GM18519 (cell line): Measurements from ENCODE around the gene PAX6.

Experiments
- ATAC-seq: cut with Tn5 transposase; IDR thresholded peaks from one replicate; pipeline ENCODE4 v1.9.1; 2021; ENCODE audit warnings: mild to moderate bottlenecking, moderate library complexity; ENCODE audit not compliant: unreplicated experiment, low FRiP score

PAX6 gene

DNA sequence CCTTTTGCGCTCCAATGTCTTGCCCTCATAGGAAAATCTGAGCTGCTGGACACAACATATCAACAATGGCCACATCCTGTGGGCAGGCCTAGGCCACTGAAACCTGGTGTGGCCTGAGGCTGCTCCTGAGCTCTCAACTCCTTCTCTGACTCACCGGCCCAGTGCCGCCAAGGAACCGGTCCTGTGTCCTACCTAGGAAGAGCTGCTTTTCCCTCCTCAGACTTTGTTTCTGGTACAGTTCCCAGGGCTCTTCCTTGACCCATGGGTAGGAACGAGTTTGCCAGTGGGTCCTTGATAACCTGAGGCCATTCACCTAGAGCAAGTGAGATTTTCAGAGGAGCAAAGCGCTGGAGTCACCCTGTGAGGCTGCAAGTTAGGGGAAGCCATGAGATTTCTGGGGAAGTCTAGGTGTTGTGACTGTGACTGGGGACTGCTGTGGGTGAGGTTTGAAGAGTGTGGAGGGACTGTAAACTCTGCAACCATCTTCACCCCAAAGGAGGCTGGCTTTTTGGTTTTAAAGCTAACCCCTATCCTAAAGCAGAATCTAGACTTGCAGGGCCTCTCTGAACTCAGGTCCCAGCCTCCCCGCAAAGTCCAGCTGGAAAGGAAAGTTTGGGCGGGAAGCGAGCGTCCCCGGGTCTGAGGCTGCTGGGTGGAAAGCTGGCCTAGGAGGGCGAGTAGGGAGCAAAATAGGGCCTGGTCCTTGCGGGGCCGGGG lies 12.0 kb upstream of the PAX6 start:
- no peak for ATAC-seq

DNA sequence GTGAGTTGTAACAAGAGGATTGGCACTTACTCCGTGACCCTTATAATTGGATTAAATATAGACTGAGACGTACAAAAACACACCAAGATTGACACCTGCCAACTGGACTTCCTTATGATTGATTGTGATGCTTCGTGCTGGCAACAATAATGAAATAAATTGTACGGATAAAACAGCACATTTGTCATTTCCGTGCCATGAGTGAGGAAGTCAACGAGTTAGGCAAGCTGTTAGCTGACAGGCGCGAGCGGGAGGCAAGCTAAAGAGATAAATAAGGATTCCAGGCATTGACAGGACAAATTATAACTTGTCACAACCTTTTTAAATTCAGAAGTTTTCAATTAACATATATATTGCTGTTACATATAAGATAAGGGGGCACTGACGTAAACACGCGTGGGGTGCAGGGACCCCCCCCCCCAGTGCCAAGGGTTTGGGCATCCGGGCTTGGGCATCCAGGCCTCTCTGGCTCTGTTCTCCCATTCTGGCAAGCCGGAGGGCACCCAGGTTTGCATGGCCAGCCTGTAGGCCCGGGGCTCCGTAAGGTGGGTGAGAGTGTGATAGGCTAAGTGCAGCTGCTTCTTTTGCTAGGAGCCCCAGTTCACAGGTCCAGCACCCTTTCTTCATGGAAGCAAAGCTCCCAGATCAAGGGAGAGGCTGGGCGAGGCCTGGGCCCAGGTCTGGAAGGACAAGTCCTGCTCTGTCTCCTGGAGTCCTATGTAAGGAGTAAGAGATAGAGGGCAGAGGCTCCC lies 11.2 kb upstream of the PAX6 start:
- ATAC-seq: no peak

DNA sequence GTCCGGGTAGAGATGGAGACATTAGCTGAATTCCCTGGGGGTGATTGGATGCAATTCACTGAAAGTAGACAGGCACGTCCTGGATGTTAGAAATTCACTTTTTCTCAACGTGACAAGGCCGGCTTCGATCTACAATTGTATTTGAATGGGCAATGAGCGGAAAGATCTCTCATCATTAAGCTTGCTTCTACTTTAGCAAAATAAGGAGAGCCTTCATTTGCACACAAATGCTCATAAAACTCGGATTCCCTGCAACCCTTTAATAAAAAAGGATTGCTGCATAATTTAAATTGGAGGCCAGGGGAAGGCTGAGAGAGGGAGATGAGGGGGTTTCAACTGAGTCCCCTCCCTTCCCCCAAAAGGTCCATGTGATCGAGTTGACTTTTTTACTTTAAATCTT lies 10.6 kb upstream of the PAX6 start:
- no peak for ATAC-seq

DNA sequence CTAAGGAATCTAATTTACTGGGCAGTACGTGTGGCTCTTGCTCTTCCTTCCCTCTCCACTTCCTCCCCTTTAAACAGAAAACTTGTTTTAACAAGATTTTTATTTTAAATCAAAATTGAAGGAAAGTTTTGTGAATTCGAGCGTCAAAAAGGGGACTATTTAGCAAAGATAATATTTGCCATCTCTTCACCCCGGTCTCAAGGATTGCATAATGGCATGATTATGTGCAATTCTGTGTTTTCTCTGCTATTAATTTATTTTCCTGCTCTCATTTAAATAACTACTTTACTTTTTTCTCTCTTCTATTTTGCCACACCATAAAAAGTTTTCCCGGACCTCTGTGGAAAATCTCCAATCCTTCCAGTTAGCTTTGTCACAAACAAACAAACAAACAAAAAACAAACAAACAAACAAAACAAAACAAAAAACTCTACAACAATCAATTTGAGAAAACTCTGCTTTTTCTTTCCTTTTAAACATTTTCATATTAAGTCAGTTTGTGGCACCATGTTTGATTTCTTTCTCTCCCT lies 10.2 kb upstream of the PAX6 start:
- no peak for ATAC-seq

DNA sequence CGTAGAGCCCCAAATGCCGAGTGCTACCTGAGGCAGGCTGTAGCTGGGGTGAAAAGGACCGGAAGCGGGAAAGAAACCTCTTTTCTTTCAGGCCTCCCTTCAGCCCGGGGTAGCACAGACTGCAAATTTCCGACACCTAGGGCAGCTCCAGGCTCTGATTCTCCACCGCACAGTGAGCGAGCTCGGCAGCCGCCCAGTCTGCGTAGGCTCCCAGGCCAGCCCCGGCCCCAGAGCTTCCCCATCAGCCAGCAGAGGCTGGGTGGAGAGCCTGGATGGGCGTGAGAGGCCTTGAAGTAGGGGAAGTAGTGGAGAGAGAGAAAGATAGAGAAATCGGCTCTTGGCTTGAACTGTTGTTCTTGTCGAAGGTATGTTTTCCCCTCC lies 9.3 kb upstream of the PAX6 start:
- ATAC-seq: no peak

DNA sequence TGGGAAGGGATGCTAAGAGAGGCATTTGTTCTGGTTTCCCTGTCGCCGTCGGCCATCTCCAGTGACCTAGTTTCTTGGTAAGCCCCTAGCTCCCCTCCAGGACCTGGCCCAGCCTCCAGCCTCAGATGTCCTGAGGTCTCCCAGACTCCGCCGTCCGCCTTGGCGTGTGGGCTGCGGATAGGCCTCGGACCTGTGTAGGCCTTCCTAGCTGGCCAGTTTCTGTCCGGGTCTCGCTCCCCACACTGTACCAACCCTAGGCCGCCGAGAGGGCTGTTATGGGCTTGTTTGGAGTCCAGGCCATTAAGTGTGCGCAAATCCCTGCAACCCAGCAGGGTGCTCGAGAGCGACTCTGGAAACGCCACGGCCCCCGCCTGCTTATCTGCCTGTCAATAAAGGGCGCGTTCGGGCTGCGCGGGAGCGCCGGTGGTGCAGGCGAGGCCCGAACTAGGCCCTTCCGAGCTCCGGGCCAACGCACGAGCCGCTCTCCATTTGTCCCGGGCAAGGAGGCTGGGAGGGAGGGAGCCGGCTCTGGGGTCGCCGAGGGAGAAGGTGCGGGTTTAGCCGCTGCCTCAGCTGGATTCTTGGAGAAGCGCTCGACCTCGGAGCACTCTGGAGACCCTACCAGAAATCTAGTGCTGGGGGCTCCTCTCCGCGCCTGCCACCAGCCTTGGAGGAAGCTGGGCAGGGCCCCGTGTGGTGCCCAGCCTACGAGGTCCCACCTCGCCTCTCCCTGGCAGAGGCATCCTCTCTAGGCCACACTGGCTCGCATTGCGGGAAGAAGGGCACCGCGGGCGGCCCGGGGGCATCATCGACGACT lies 8.7 kb upstream of the PAX6 start:
- no peak for ATAC-seq

DNA sequence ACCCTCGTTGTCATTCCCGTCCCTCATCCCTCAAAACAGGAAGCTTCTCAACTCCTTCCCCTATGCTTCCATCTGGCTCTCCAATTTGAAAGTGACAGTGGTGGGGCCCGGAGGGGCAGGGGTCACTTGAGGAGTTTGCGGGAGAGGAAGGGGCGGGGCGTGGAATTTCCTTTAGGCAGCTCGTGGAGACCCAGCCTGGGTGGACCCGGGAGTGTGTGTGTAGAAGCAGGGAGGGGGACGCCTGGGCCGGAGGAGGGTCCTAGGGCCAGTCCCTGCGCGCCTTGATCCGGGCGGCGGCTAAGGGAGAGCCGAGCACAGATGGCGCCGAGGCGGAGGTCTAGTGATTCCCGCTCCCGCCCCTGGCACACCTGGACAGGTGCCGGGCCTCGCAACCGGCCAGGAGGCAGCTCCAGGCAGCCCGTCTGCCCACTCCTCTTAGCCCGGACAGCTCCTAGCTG lies 7.8 kb upstream of the PAX6 start:
- no peak for ATAC-seq

DNA sequence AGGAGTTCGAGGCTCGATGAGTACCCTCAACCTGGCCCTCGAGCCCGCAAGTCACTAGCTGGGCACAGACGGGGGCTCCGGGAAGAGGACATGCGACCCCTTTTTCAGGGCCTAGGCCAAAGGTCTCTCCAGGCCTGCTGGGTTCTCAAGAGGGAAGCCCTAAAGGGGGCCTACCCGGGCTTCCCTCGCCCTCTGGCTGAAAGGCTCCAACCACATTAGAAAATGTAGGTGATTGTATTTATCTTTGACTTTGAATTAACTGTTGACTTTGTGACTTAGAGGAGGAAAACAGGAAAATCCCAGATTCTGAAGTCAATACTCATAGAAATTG lies 7.3 kb upstream of the PAX6 start:
- ATAC-seq: no peak

DNA sequence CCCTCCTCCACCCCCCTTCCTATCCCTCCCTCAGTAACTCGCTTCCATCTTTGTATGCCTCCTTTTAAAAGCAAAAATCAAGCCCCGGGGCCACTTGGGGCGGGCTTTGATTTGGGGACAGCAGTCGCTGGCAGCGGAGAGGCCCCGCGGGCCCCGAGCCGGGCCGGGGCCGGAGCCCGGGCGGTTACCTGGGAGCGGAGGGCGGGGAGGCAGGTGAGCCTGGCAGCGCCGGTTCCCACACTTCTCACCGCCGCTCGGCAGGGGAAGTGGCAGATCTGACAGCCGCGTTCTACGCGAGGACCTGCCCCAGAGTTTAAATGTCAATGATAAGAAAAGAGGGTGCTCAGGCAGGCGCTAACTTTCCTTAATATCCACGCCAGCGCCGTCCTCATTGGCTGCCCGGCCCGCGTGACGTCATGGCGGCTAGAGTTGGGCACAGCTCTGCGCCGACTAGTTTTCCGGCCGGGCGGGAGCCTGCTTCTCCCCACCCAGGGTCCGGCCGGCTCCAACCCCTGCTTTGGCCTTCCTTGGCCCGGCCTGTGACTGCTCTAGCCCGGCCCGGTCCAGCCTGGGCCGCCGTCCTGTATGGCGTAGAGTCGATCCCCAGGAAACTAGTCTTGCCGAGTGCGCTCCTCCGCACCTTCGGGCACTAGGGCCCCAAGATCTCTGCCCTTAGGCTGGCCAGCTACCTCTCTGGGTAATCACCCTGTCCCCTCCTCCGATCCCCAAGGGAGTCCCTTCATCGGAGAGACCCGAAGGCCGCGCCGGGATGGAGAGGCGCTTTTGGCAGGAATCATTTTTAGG lies 6.7 kb upstream of the PAX6 start:
- ATAC-seq: no peak

DNA sequence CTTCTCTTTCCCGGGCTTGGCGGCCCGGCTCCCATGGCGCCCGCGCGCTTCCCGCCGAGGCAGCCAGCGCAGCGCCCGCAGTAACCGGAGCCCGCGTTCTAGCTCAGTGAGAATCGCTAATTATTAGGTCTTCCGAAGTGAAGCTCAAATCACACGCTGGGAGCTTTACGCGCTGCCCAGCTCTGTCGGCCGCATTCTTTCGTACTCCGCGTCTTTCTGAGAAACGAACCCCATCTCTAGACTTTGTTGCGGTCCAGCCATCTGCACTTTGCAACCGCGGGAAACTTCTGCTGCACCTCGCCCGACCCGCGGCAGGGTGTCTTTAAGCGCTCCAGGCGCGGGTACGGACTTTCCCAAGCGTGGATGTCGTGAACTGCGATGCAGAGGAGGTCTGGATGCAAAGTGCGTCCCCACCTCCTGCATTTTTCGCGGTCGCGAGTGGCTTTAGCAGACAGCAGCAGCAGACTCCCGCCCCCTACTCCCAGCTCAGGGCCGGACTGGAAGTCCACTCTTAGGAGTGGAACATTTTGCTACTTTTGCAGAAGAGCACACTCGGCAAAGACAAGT lies 6.0 kb upstream of the PAX6 start:
- ATAC-seq: no peak

DNA sequence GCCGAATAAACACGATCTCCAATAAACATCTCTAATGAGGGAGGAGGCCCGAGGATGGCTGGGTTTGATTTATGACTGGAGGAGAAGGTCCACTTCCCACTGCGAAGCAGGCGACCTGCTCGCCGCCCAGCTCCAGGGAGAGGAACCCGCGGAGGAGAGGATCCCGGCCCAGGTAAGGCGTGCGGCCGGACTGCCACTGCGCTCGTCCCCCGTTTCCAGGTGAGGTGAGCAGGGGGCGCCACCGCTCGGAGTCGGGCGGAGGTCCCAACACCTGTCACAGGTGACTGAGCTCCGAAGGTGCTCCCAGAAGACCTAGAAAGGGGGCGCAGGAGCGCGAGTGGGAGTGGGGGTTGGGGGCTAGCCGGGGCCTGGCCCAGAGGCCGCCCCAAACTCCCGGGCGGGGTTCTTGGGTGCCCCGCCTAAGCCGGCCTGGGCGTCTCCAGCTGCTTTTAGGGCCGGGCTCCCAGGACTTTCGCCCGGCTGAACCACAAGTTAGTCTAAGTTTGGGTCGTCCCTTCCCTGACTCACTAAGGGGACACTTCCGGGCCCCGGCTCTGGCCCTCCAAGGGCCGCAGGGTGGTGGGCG lies 5.4 kb upstream of the PAX6 start:
- no peak for ATAC-seq

DNA sequence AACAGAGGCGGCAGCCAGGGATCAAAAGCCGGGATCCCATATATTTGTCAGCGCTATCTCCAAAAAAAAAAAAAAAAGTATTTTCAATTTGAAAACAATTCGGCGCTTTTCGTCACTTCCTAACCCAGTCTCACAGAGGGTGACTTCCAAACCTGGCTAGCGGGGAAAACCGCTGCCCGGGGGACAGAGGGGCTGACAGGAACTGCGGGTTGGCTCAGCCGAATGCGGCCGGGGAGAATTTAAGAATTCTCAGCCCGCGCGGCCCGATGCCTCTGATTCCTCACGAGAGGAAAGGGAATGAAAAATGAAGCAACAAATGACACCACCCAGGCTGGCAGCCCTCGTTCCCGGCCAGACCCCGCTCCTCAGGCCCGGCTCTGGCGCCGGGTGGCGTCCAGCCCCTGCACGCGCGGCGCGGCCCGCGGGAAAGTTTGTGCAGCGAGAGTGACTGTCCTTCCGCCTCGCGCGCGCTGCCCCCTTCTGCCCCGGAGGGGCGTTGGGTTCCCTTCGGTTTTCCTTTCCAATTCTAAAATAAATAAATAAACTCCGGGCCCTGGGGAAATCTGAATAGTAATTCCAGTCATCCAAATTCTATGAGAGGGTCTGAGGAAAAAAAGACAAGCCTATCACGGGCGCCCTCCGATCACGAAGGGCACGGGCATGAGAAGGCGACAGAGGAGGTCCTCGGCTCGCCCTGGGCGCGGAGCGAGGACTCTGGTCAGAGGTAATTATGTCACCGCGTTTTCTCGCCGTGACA lies 4.8 kb upstream of the PAX6 start:
- ATAC-seq: no peak

DNA sequence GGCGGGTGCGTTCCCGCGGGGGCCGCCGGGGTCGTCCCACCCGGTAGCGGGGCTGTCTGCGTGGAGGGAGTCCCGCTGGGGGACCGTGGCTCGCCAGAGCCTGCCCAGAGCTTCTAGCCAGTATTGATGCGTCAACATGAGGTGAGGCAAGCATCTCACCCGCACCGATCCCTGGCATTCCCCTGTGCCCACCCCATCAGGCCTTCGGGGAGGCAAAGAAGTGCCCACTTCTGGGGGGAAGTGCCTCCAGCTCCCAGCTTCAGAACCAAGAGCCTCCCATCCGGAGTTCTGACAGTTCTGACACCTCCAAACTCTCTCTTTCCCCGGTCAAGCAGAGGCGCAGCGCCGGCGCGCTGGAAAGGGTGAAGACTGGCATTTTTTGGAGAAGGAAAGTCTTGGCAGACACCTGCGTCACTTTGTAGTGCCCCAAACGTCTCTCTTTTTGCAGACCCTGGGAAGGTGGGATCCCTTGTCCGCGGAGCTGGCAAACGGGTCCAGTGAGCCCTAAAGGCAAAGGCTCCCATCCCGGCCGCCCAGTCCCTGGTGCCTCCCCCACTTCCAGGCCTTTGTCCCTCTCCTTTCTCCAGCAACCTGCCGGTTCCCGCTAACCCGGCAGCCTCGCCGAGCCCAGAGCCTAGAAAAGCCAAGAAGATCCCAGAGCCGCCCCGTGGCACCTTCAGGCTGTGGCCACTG lies 3.2 kb upstream of the PAX6 start:
- ATAC-seq: no peak

DNA sequence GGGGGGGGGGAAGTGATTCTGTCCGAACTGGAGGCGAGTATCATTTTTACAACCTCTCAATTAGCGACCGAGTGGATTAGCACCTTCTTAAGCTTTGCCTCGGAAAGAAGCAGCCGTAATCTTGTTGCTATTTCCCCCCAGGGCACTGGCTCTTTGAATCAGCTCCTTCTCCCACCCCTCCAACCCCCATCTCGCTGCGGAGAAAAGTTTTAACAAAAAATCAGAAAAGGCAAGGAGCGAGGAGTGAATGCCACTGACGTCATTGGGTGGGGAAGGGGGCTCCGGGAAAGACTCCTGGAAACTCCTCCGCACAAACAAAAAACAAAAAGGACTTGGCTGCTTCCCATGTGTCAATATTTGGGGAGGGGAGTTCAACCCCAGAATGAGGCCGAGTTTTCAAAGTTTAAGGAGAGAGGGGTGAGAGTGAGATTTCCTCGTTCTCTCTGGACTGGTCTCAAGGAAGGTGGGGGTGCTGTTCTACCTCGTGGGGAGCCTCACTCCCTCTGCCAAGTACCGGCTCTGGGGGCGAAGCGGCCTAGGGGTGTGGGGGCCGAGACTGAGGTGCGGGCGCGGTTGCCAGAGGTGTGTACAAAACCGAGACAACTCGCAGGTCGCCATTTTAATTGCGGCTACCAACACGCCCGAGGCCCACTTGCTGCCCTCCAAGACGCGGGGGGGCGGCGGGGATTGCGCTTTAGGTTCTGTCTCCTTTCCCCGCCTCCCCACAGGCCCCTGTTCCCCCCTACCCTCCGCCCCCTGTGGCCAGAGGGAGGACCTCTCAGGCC lies 2.5 kb upstream of the PAX6 start:
- no peak for ATAC-seq

DNA sequence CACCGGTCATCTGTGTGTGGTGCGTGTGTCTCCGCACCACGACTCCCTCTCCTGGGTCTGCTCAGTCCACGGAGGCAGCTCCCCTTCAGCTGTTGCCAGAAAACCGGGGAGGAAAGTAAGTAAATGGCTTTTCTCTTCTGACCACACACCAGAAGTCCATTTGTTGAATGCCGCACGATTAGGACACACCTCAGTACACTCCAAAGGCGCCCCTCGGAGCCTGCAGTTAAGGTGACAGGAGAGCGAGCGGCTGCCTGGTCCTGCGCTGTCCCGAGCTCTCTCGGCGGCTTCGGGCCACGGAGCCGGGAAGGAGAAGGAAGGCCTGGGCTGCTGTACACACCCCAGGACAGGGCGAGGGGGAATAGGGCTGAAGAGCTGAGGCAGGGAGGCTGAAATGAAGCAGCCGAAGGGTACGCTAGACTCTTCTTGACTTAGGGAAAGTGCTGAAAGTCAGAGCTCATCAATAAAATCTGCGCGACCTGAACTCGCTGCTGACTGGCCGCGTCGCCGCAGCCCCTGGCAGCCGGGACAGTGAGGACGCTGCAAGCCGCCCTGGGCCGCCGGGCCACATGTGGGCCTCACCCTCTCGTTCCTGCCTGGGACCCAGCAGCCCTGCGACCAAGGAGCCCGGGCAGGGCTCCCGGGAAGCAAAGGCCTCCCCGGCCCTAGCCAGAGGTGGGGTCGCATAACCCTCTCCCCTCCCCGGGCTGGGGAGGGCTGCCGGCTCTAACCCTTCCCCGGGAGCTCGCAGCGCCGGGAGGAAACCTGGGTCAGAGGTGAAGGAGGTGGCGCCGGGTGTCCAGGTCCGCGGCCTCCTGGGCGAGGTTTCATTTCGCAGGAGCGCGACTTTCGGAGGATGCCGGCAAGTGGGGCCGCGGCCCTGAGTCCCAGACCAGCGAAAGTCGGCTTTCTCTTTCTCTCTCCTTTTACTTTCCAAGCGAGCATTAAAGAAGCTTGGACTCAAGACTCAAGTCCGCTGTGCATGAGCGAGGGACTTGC lies 1.6 kb upstream of the PAX6 start:
- ATAC-seq: no peak
